ENCODE results near the gene NVL. TPM values are rescaled to one million over a fixed set of nuclear protein-coding genes. Genes with fewer than 3 reads are reported as not detected.

Gene NVL
- total and polyA plus RNA-seq, 4 donors: 5.3 to 14.0 (median 11.0) TPM

DNA sequence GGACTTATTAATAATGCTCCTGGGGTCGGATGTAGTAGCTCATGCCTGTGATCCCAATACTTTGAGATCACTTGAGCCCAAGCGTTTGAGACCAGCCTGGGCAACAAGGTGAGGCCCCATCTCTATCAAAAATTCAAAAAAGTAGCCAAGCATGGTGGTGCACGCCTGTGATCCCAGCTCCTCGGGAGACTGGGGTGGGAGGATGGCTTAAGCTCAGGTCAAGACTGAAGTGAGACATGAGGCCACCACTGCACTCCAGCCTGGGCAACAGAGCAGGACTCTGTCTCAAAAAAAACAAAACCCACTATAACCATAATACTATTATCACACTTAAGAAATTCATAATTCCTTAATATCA, 148.5 kb downstream of the NVL start:
- Histone ChIP-seq H3K36me3 (ENCODE audit: control insufficient read depth in 4 of 4, insufficient read depth in 3 of 4, low read depth in 1 of 4, low read length in 3 of 4) (no peaks in the 10 kb centered on the region), H3K27me3 (ENCODE audit: control insufficient read depth in 4 of 4, insufficient read depth in 4 of 4, low read length in 3 of 4) (no peaks in the 10 kb centered on the region), H3K9me3 (ENCODE audit: control insufficient read depth in 4 of 4, low read length in 3 of 4) (no peaks in the 10 kb centered on the region), H3K27ac (ENCODE audit: low read depth in 1 of 2, low read length in 2 of 2) (no peak overlapping the region), H3K4me3 (ENCODE audit: low read depth in 1 of 3, low read length in 3 of 3) (no peak overlapping the region), H3K9ac (ENCODE audit: low read depth in 1 of 2, low read length in 2 of 2) (no peak overlapping the region), H3K4me1 (ENCODE audit: control insufficient read depth in 4 of 4, insufficient read depth in 4 of 4, low read length in 3 of 4) (peaks cover 2 to 17% (median 10%) of the 10 kb centered on the region in 4 donors)
- TF ChIP-seq, protein P1, sequence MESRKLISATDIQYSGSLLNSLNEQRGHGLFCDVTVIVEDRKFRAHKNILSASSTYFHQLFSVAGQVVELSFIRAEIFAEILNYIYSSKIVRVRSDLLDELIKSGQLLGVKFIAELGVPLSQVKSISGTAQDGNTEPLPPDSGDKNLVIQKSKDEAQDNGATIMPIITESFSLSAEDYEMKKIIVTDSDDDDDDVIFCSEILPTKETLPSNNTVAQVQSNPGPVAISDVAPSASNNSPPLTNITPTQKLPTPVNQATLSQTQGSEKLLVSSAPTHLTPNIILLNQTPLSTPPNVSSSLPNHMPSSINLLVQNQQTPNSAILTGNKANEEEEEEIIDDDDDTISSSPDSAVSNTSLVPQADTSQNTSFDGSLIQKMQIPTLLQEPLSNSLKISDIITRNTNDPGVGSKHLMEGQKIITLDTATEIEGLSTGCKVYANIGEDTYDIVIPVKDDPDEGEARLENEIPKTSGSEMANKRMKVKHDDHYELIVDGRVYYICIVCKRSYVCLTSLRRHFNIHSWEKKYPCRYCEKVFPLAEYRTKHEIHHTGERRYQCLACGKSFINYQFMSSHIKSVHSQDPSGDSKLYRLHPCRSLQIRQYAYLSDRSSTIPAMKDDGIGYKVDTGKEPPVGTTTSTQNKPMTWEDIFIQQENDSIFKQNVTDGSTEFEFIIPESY (IDR thresholded peaks at IDR 0.05): no peak
- TF ChIP-seq, protein P2, sequence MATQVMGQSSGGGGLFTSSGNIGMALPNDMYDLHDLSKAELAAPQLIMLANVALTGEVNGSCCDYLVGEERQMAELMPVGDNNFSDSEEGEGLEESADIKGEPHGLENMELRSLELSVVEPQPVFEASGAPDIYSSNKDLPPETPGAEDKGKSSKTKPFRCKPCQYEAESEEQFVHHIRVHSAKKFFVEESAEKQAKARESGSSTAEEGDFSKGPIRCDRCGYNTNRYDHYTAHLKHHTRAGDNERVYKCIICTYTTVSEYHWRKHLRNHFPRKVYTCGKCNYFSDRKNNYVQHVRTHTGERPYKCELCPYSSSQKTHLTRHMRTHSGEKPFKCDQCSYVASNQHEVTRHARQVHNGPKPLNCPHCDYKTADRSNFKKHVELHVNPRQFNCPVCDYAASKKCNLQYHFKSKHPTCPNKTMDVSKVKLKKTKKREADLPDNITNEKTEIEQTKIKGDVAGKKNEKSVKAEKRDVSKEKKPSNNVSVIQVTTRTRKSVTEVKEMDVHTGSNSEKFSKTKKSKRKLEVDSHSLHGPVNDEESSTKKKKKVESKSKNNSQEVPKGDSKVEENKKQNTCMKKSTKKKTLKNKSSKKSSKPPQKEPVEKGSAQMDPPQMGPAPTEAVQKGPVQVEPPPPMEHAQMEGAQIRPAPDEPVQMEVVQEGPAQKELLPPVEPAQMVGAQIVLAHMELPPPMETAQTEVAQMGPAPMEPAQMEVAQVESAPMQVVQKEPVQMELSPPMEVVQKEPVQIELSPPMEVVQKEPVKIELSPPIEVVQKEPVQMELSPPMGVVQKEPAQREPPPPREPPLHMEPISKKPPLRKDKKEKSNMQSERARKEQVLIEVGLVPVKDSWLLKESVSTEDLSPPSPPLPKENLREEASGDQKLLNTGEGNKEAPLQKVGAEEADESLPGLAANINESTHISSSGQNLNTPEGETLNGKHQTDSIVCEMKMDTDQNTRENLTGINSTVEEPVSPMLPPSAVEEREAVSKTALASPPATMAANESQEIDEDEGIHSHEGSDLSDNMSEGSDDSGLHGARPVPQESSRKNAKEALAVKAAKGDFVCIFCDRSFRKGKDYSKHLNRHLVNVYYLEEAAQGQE (IDR thresholded peaks at IDR 0.05): no peak
- TF ChIP-seq JUND (IDR thresholded peaks at IDR 0.05) (no peak), TAF1 (conservative IDR thresholded peaks at IDR 0.05) (no peak), NR2F2 (IDR thresholded peaks at IDR 0.05) (no peak), FOXA2 (IDR thresholded peaks at IDR 0.05) (no peak), HNF4A (conservative IDR thresholded peaks at IDR 0.05) (no peak), RAD21 (IDR thresholded peaks at IDR 0.05) (no peak), EGR1 (IDR thresholded peaks at IDR 0.05; ENCODE audit: low read depth in 2 of 2) (no peak), FOXA1 (IDR thresholded peaks at IDR 0.05) (no peak), RXRA (IDR thresholded peaks at IDR 0.05) (no peak), YY1 (IDR thresholded peaks at IDR 0.05) (no peak), SP1 (IDR thresholded peaks at IDR 0.05) (no peak), HNF4G (IDR thresholded peaks at IDR 0.05) (no peak), GABPA (IDR thresholded peaks at IDR 0.05 in 1 of 2, conservative IDR thresholded peaks at IDR 0.05 in 1 of 2) (no peak)
- TF ChIP-seq, protein P3, sequence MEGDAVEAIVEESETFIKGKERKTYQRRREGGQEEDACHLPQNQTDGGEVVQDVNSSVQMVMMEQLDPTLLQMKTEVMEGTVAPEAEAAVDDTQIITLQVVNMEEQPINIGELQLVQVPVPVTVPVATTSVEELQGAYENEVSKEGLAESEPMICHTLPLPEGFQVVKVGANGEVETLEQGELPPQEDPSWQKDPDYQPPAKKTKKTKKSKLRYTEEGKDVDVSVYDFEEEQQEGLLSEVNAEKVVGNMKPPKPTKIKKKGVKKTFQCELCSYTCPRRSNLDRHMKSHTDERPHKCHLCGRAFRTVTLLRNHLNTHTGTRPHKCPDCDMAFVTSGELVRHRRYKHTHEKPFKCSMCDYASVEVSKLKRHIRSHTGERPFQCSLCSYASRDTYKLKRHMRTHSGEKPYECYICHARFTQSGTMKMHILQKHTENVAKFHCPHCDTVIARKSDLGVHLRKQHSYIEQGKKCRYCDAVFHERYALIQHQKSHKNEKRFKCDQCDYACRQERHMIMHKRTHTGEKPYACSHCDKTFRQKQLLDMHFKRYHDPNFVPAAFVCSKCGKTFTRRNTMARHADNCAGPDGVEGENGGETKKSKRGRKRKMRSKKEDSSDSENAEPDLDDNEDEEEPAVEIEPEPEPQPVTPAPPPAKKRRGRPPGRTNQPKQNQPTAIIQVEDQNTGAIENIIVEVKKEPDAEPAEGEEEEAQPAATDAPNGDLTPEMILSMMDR (IDR thresholded peaks at IDR 0.05; ENCODE audit: low read depth, low read length, missing input control): no peak
- TF ChIP-seq, protein P4, sequence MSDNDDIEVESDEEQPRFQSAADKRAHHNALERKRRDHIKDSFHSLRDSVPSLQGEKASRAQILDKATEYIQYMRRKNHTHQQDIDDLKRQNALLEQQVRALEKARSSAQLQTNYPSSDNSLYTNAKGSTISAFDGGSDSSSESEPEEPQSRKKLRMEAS (IDR thresholded peaks at IDR 0.05): no peak
- TF ChIP-seq, protein P5, sequence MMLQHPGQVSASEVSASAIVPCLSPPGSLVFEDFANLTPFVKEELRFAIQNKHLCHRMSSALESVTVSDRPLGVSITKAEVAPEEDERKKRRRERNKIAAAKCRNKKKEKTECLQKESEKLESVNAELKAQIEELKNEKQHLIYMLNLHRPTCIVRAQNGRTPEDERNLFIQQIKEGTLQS (IDR thresholded peaks at IDR 0.05): no peak
- WGBS: 97% methylated on average over 4 of the region's 4 CpGs
- no peak for DNase-seq (ENCODE audit: low spot score)
